Thoracic aorta (tissue), 2 donors: ENCODE data around the gene CASZ1. TPM values are rescaled to one million over a fixed set of nuclear protein-coding genes. Genes with fewer than 3 reads are reported as not detected.

Source experiments
- ATAC-seq: fragments of 150-250 bp; one replicate; pipeline ENCODE4 v1.8.0; 2017; ENCODE audit warnings: low read depth; ENCODE audit not compliant: insufficient number of reproducible peaks, low FRiP score
- DNase-seq: peaks from one replicate; pipeline ENCODE4 v3.0.0-alpha.2; 2020; ENCODE audit warnings: low spot score
- H3K27ac ChIP-seq, 2 donors: fragments of 200-600 bp; sonication (generic); 1 replicate in 1 of 2; 2 replicates in 1 of 2; pipeline ENCODE4 v1.5.1; 2016; ENCODE audit warnings: mild to moderate bottlenecking in 2 of 2, moderate library complexity in 2 of 2
- H3K27me3 ChIP-seq: fragments of 200-600 bp; sonication (generic); replicated peaks from 2 replicates; pipeline ENCODE4 v1.6.0; 2016; ENCODE audit warnings: mild to moderate bottlenecking; ENCODE audit not compliant: insufficient read depth
- H3K36me3 ChIP-seq: fragments of 200-600 bp; sonication (generic); one replicate; pipeline ENCODE4 v1.5.1; 2016
- H3K4me1 ChIP-seq, 2 donors: fragments of 200-600 bp; sonication (generic); 1 replicate in 1 of 2; 2 replicates in 1 of 2; pipeline versions ENCODE4 v1.5.1 to v1.6.0; 2016; ENCODE audit warnings: low read depth in 2 of 2, mild to moderate bottlenecking in 1 of 2; ENCODE audit not compliant: control insufficient read depth in 1 of 2
- H3K4me3 ChIP-seq: fragments of 200-600 bp; sonication (generic); 2 replicates; pipeline ENCODE4 v1.5.1; 2016; ENCODE audit warnings: mild to moderate bottlenecking
- H3K9me3 ChIP-seq: fragments of 200-600 bp; sonication (generic); 2 replicates; pipeline ENCODE4 v1.5.1; 2016
- total RNA-seq, 2 donors: library from RNA; depleted of rRNA; stranded (reverse); fragments of >200 nt; gene quantifications; one replicate each; pipeline versions ENCODE4 v1.1.0 to v1.2.3, GENCODE V29; 2016
- TF ChIP-seq, protein P1 (sequence below): fragments of 200-600 bp; sonication (generic); IDR thresholded peaks from one replicate; pipeline ENCODE4 v1.5.1; 2019; ENCODE audit warnings: antibody characterized with exemption

The CASZ1 gene
- total RNA-seq, 2 donors from 2014 or later: 20.6 to 27.9 TPM

DNA sequence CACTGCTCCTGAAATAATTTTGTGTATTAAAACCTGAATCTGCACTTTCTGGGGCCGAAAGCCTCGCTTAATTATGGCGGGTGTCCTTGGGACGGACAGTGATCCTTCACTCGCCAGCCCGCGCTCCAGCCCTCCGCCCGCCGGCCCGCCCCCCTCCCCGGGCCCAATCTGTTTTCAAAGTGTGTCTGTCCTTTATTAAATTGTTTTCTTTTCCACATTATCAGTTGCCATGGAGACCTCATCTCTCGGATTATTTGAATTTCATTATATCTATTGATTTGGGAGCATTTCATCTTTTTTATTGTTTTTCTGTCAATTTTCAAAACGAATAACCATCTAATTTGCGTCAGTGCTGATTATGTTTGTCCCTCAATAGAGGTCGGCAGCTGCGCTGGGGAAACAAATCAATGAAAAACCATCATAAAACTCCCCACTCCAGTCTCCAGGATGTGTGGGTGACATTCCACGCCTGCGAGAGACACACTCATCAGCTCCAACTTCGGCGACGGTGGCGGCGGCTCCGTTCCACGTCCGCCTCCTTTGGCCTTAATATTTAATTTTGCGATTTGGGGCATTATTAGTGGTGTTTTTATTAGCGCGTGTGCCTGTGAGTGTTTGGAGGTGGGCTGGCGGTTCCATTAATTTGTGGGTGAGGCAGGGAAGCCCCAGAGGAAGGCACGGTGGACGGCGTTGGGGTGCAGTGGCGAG lies 123.9 kb downstream of the CASZ1 start:
- TF ChIP-seq, protein P1, sequence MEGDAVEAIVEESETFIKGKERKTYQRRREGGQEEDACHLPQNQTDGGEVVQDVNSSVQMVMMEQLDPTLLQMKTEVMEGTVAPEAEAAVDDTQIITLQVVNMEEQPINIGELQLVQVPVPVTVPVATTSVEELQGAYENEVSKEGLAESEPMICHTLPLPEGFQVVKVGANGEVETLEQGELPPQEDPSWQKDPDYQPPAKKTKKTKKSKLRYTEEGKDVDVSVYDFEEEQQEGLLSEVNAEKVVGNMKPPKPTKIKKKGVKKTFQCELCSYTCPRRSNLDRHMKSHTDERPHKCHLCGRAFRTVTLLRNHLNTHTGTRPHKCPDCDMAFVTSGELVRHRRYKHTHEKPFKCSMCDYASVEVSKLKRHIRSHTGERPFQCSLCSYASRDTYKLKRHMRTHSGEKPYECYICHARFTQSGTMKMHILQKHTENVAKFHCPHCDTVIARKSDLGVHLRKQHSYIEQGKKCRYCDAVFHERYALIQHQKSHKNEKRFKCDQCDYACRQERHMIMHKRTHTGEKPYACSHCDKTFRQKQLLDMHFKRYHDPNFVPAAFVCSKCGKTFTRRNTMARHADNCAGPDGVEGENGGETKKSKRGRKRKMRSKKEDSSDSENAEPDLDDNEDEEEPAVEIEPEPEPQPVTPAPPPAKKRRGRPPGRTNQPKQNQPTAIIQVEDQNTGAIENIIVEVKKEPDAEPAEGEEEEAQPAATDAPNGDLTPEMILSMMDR: no peak
- no peak for DNase-seq
- Histone ChIP-seq H3K4me3 (no peak overlapping the region), H3K9me3 (no peaks in the 10 kb centered on the region), H3K36me3 (no peaks in the 10 kb centered on the region), H3K27me3 (no peaks in the 10 kb centered on the region), H3K4me1 (peaks cover 23 to 57% of the 10 kb centered on the region in 2 donors), H3K27ac (no peak overlapping the region)
- ATAC-seq: no peak

DNA sequence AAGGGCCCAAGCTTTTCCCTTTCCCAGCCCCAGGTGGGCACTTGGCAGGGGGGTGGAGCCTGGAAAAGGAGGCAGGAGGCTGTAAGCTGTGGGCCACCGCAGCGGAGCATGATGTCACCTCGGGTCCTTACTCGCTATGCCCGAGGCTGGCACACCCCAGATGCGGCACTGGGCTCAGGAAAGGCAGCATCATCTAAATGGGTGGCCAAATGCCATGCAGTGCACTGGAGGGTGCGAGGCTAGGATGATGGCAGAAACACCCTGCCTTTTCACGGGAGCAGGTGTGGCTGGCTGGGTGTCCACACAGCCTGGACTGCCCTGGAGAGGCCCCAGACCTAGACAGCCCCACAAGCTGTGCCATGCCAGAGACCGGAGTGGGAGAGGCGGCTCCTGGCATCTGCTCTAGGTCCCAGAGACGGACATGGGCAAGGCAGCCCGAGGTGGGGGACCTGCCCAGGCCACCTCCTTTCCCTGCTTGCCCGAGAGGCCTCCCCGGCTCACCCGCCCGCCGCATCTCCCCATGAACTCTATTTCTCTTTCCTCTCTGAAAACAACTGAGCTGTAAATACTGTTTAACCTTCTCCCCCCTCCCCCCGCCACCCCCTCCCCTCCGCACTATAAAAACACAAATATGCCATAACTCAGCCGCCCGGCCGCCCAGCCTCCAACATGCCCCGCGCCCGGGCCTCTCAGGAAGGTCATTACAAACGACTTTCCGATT lies 124.7 kb downstream of the CASZ1 start:
- Histone ChIP-seq H3K4me1 (peaks cover 20 to 57% of the 10 kb centered on the region in 2 donors), H3K9me3 (no peaks in the 10 kb centered on the region), H3K27me3 (no peaks in the 10 kb centered on the region), H3K36me3 (no peaks in the 10 kb centered on the region), H3K27ac (no peak overlapping the region), H3K4me3 (no peak overlapping the region)
- TF ChIP-seq, protein P1: no peak
- ATAC-seq (no peak), DNase-seq (no peak)

DNA sequence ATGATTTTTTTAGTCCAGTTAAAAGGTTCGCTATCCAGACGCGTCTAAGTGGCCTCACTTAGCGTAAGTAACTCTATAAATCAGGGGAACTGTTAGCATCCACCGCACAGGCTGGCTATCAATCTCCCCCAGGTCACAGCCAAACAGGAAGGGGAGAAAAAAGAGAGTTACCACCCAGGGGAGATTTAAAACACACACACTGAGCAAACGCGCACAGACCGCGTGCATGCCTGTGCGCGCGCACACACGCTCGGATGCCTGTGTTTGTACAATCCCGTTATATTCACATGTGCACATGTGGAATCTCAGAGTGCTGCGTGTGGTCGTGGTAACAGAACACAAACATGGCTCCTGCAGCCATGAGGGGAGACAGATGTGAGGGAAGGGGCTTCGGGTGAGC lies 125.4 kb downstream of the CASZ1 start:
- Histone ChIP-seq H3K27me3 (no peaks in the 10 kb centered on the region), H3K4me3 (no peak overlapping the region), H3K4me1 (peaks cover 24 to 57% of the 10 kb centered on the region in 2 donors), H3K36me3 (no peaks in the 10 kb centered on the region), H3K9me3 (no peaks in the 10 kb centered on the region), H3K27ac (no peak overlapping the region)
- TF ChIP-seq, protein P1: no peak
- ATAC-seq (no peak), DNase-seq (no peak)

DNA sequence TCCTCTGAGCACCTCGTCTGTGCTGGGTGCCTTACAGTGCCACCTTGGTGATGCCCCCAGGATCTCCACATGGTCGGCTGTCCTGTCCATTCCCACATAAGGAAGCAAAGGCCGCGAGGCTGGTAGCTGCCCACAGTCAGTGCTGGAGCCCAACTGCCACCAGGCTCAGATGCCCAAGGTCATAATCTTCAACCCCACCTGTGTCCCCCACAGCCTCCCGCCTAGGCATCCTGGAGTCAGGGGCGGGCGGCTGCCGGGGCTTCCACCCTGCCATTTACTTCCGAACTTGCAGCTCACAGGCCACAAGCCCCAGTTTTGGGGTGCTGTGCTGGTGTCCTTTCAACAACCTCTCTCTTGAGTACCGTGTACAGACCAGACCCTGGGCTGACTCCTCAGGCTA lies 126.3 kb downstream of the CASZ1 start:
- H3K27ac ChIP-seq: no peak overlapping the region
- no peak overlapping the region for H3K4me3 ChIP-seq
- TF ChIP-seq, protein P1: no peak
- no peaks in the 10 kb centered on the region for H3K9me3 ChIP-seq
- H3K27me3 ChIP-seq: no peaks in the 10 kb centered on the region
- no peaks in the 10 kb centered on the region for H3K36me3 ChIP-seq
- H3K4me1 ChIP-seq: peaks cover 23 to 56% of the 10 kb centered on the region in 2 donors
- ATAC-seq (no peak), DNase-seq (no peak)

DNA sequence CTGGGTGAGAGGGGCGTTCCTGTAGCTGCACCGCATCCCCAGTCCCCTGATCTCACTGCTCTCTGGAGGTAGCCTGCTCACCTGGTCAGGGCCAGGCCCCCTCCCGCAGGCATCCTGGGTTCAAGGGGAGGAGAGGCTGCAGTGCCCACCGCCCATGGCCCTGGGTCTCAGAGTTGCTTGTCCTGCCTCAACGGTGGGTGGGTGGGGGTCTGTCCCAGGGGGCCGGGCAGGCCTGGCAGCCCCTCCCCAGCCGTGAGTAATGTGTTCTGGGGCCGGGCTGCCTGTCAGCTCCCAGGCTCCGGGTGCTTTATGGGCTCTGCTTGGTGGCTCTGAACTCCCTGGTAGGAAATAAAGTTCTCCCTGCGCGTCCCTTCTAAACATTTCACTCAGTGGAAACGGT lies 126.9 kb downstream of the CASZ1 start:
- Histone ChIP-seq H3K27ac (peak overlapping the region in 1 of 2 donors; percentile 79), H3K36me3 (peaks cover 3% of the 10 kb centered on the region), H3K9me3 (no peaks in the 10 kb centered on the region), H3K27me3 (no peaks in the 10 kb centered on the region), H3K4me1 (peaks cover 23 to 53% of the 10 kb centered on the region in 2 donors), H3K4me3 (no peak overlapping the region)
- ATAC-seq (no peak), DNase-seq (no peak)
- TF ChIP-seq, protein P1: no peak
